Psoas muscle (tissue), 8 donors: ENCODE data around the gene MAP3K7CL. TPM values are rescaled to one million over a fixed set of nuclear protein-coding genes. Genes with fewer than 3 reads are reported as not detected.
A peak's percentile ranks its signal among the peaks of the same experiment; 100 is the strongest.

Source experiments
- ATAC-seq, 4 donors: fragments of 200-7000 bp; cut with Tn5 transposase; one replicate each; pipeline ENCODE4 v1.9.1; 2020; ENCODE audit warnings: moderate library complexity in 3 of 4, mild to moderate bottlenecking in 2 of 4
- DNase-seq, 2 donors: peaks; one replicate each; pipeline ENCODE4 v3.0.0-alpha.2; 2020
- H3K27ac ChIP-seq: fragments of 200-600 bp; one replicate; pipeline ENCODE4 v1.8.0; 2022
- H3K27me3 ChIP-seq, 3 donors: fragments of 200-600 bp in 1 of 3; one replicate each; pipeline versions ENCODE4 v1.6.1 to v1.8.0; 2013 to 2022; ENCODE audit warnings: low read length in 2 of 3, mild to moderate bottlenecking in 2 of 3, moderate library complexity in 1 of 3; ENCODE audit not compliant: insufficient read depth in 3 of 3
- H3K36me3 ChIP-seq, 2 donors: fragments of 200-600 bp in 1 of 2; one replicate each; pipeline versions ENCODE4 v1.6.1 to v1.8.0; 2013 to 2022; ENCODE audit warnings: low read depth in 1 of 2, mild to moderate bottlenecking in 1 of 2, moderate library complexity in 1 of 2; ENCODE audit not compliant: insufficient read depth in 1 of 2
- H3K4me1 ChIP-seq: fragments of 200-600 bp; one replicate; pipeline ENCODE4 v1.8.0; 2022
- H3K4me3 ChIP-seq: fragments of 200-600 bp; one replicate; pipeline ENCODE4 v1.8.0; 2022; ENCODE audit warnings: mild to moderate bottlenecking
- H3K9me3 ChIP-seq: fragments of 200-600 bp; one replicate; pipeline ENCODE4 v1.8.0; 2022
- WGBS, 3 donors: extraction: QIAGEN DNeasy Blood & Tissue Kit; methylation state at CpG; one replicate each; pipeline versions ENCODE4 v1.1.6 to v1.1.7; 2013; 5-methylcytosine and 5-hydroxymethylcytosine counted together
- intact Hi-C, 2 donors: fragments of 100-400 bp; cut with DNase I; formaldehyde crosslinking; loops; one replicate each; pipeline versions ENCODE4 v1.11.0 to v1.14.2; 2022
- polyA plus RNA-seq, 3 donors: library from polyadenylated mRNA; stranded (reverse); fragments of 200-250 nt; gene quantifications; one replicate each; pipeline ENCODE4 v1.2.3, GENCODE V29; 2013
- total RNA-seq, 4 donors: library from RNA; stranded (reverse); fragmentation: NEBNext Ultra II Directional in 2 of 4; extraction: Animal tissue kit (Norgen Biotek cat#: 25700) in 2 of 4; gene quantifications; one replicate each; pipeline versions ENCODE4 v1.2.1 to v1.2.4, GENCODE V29; 2021 to 2023
- TF ChIP-seq, protein P1 (sequence below): fragments of 200-600 bp; IDR thresholded peaks from one replicate; pipeline ENCODE4 v1.8.0; 2022; ENCODE audit warnings: antibody characterized with exemption
- donor health status: healthy with polysubstance abuse.
- donor health status: DM: no; HTN: no; CAD: no; lungs with moderate emphysema.
- donor health status: Bipolar disorder and iron deficiency.
- donor health status: healthy.
- donor health status: DM: yes; HTN: yes; CAD: no.
- donor health status: DM: no; HTN: no; CAD: no.
- donor health status: DM: no; HTN: no; CAD: no.
- donor health status: DM: yes; HTN: yes; CAD: no.

MAP3K7CL gene
- total and polyA plus RNA-seq, 7 donors = 3.3 to 107 (median 15.5) TPM

DNA sequence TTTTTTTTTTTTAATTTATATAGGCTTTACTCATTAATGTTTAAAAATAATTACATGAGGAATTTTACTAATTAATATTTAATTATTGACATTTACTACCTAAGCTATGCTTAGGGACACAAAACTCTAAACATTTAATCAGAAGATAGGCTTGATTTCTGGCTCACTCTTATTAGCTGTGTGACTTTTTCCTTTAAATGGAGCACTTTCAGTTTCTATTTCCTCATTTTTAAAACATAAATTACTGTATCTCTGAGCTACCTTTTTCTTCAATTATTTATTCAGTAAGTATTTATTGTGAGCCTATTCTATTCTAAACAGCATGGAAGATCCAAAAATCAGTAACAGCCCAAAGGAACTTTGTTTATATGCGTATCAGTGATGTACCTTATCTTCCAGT is 40.5 kb downstream of the MAP3K7CL start:
- Histone ChIP-seq H3K9me3 (no peaks in the 10 kb centered on the region), H3K4me1 (peaks cover 10% of the 10 kb centered on the region), H3K36me3 (no peaks in the 10 kb centered on the region), H3K27ac (no peak overlapping the region), H3K4me3 (no peak overlapping the region), H3K27me3 (no peaks in the 10 kb centered on the region)
- ATAC-seq = no peak
- 99 to 100% (median 100%) methylated on average over 1 of the region's 1 CpG for WGBS, 3 donors
- TF ChIP-seq, protein P1, sequence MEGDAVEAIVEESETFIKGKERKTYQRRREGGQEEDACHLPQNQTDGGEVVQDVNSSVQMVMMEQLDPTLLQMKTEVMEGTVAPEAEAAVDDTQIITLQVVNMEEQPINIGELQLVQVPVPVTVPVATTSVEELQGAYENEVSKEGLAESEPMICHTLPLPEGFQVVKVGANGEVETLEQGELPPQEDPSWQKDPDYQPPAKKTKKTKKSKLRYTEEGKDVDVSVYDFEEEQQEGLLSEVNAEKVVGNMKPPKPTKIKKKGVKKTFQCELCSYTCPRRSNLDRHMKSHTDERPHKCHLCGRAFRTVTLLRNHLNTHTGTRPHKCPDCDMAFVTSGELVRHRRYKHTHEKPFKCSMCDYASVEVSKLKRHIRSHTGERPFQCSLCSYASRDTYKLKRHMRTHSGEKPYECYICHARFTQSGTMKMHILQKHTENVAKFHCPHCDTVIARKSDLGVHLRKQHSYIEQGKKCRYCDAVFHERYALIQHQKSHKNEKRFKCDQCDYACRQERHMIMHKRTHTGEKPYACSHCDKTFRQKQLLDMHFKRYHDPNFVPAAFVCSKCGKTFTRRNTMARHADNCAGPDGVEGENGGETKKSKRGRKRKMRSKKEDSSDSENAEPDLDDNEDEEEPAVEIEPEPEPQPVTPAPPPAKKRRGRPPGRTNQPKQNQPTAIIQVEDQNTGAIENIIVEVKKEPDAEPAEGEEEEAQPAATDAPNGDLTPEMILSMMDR = no peak
- intact Hi-C loops = no loop called here
- DNase-seq = no peak

DNA sequence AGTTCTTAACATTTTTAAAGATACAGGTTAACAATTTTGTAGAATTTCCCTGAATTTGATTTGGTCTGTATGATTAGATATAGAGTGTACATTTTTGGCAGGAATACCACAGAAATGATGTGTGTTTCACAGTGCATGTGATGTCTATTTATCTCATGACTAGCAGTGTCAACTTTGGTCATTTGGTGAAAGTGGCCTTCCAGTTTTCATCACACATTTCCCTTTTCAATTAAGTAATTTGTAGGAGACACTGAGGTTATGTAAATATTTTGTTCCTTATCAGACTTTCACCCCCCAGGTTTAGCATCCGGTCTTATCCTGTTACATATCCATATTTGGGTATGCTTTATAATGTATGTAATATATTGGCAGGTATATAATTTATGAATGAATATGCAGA is 41.8 kb downstream of the MAP3K7CL start:
- H3K4me3 ChIP-seq = no peak overlapping the region
- TF ChIP-seq, protein P1 = no peak
- H3K36me3 ChIP-seq = no peaks in the 10 kb centered on the region
- H3K9me3 ChIP-seq = no peaks in the 10 kb centered on the region
- H3K4me1 ChIP-seq = peaks cover 10% of the 10 kb centered on the region
- no peak for DNase-seq
- intact Hi-C loops = no loop called here
- WGBS, 3 donors = 66 to 83% (median 81%) methylated on average over 1 of the region's 1 CpG
- ATAC-seq = no peak
- no peak overlapping the region for H3K27ac ChIP-seq
- H3K27me3 ChIP-seq = no peaks in the 10 kb centered on the region

DNA sequence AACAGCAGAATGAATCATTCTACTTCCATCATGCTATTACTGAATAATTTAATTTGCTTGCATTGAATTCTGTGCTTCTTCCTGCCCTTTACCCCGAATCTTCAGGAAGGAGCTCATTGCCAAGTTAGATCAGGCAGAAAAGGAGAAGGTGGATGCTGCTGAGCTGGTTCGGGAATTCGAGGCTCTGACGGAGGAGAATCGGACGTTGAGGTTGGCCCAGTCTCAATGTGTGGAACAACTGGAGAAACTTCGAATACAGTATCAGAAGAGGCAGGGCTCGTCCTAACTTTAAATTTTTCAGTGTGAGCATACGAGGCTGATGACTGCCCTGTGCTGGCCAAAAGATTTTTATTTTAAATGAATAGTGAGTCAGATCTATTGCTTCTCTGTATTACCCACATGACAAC is 44.2 kb downstream of the MAP3K7CL start:
- WGBS, 3 donors = 50 to 56% (median 52%) methylated on average over 9 of the region's 9 CpGs
- DNase-seq (no peak), ATAC-seq (peak in 1 of 4 donors; percentile 16)
- no peaks in the 10 kb centered on the region for H3K9me3 ChIP-seq
- intact Hi-C loops = no loop called here
- no peak overlapping the region for H3K4me3 ChIP-seq
- H3K27ac ChIP-seq = peak overlapping the region; percentile 7
- no peaks in the 10 kb centered on the region for H3K36me3 ChIP-seq
- TF ChIP-seq, protein P1 = no peak
- H3K27me3 ChIP-seq = no peaks in the 10 kb centered on the region
- peaks cover 10% of the 10 kb centered on the region for H3K4me1 ChIP-seq

DNA sequence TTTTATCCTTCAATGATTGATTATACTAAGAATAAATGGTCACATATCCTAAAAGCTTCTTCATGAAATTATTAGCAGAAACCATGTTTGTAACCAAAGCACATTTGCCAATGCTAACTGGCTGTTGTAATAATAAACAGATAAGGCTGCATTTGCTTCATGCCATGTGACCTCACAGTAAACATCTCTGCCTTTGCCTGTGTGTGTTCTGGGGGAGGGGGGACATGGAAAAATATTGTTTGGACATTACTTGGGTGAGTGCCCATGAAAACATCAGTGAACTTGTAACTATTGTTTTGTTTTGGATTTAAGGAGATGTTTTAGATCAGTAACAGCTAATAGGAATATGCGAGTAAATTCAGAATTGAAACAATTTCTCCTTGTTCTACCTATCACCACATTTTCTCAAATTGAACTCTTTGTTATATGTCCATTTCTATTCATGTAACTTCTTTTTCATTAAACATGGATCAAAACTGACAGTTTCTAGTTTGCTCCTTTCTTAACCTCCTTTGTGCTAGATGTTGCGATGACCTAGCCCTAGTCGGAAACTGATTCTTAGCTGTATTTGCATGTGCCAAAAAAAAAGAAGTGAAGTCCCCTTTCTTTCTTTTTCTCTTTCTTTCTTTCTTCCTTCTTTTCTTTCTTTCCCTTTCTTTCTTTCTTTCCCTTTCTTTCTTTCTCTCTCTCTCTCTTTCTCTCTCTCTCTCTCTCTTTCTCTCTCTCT is 45.1 kb downstream of the MAP3K7CL start:
- H3K27me3 ChIP-seq = no peaks in the 10 kb centered on the region
- H3K4me3 ChIP-seq = no peak overlapping the region
- DNase-seq (no peak), ATAC-seq (no peak)
- H3K4me1 ChIP-seq = peaks cover 10% of the 10 kb centered on the region
- H3K36me3 ChIP-seq = no peaks in the 10 kb centered on the region
- H3K27ac ChIP-seq = no peak overlapping the region
- 69 to 80% (median 77%) methylated on average over 3 of the region's 3 CpGs for WGBS, 3 donors
- TF ChIP-seq, protein P1 = no peak
- H3K9me3 ChIP-seq = no peaks in the 10 kb centered on the region
- intact Hi-C loops = no loop called here
